Measurements from ENCODE around the gene LMAN2.
A peak's percentile ranks its signal among the peaks of the same experiment; 100 is the strongest.

LMAN2 gene

DNA sequence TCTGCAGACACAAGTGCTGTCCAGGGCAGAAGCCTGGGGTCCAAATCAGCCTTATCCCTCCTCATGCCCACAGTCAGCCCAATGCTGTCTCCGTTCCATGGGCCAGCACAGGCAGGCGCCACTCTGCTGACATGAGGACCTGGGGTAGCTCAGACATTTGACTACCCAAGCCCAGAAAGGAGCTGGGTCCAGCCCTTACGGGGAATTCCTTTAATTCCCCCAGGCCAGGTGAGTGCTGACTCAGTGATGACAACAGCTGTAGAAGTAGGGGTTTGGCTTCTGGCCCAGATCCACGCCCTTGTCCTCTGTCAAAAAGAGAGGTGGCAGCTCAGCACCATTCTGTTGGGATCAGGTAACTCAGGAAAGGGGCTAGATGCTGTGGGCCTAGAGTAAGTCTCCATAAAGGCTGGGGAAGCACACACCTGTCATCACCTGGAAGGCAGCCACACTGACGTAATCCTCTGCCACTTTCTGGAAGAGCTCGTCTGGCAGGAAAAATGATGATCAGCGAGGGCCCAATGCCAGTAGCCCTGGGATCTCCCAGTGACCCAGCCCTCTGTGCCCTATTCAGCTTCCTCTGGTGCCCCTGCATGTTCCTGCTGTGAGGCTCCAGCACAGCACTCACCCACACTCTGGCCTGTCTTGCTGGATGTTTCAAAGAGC is 49.8 kb downstream of the LMAN2 start:
- peaks cover 29% of the 10 kb centered on the region for H3K4me1 ChIP-seq (ENCODE audit: insufficient read depth, low read length, poor library complexity, severe bottlenecking)
- H3K79me2 ChIP-seq (ENCODE audit: insufficient read depth, low read length), result peaks cover 46% of the 10 kb centered on the region
- H3K4me3 ChIP-seq (ENCODE audit: low read length, poor library complexity, severe bottlenecking), result peak overlapping the region; percentile 87

DNA sequence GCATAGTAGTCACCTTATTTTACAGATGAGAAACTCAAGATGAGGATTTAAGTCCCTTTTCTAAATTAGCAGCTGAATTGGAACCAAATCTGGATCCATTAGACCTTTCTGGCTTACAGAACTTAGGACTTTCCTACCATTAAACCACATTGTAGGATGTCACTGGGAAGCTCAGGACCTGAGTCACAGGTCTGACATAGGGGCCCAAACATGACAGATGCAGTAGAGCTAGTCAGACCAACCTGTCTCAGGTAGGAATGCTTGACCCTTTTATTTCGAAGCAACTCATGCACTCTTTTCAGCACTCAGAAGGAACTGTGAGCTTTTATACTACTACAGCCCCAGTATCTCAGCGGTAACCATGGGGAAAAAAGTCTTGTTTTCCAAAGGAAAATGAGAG is 50.5 kb downstream of the LMAN2 start:
- Histone ChIP-seq H2AFZ (ENCODE audit: low read length) (no peak overlapping the region), H3K36me3 (ENCODE audit: insufficient read depth, low read length) (peaks cover 1% of the 10 kb centered on the region; the same call in 1 of the 2 replicates), H3K79me2 (ENCODE audit: insufficient read depth, low read length) (peaks cover 43% of the 10 kb centered on the region), H3K27me3 (ENCODE audit: insufficient read depth, low read length, poor library complexity, severe bottlenecking) (no peaks in the 10 kb centered on the region), H3K9me3 (ENCODE audit: insufficient read depth, low read depth, low read length) (no peaks in the 10 kb centered on the region), H3K4me3 (ENCODE audit: low read length, poor library complexity, severe bottlenecking) (peak overlapping the region; percentile 70), H3K4me2 (ENCODE audit: low read depth, low read length, poor library complexity, severe bottlenecking) (peak overlapping the region; percentile 84), H4K20me1 (ENCODE audit: insufficient read depth, low read length, poor library complexity, severe bottlenecking) (peaks cover 6% of the 10 kb centered on the region), H3K9me2 (replicated peaks; ENCODE audit: low read depth, low read length) (no peaks in the 10 kb centered on the region), H3K9ac (ENCODE audit: low read depth, low read length, poor library complexity, severe bottlenecking) (peak overlapping the region; percentile 65), H3K4me1 (ENCODE audit: insufficient read depth, low read length, poor library complexity, severe bottlenecking) (peaks cover 36% of the 10 kb centered on the region), H3F3A (ENCODE audit: low read depth) (no peaks in the 10 kb centered on the region)
- TF ChIP-seq, protein P1, sequence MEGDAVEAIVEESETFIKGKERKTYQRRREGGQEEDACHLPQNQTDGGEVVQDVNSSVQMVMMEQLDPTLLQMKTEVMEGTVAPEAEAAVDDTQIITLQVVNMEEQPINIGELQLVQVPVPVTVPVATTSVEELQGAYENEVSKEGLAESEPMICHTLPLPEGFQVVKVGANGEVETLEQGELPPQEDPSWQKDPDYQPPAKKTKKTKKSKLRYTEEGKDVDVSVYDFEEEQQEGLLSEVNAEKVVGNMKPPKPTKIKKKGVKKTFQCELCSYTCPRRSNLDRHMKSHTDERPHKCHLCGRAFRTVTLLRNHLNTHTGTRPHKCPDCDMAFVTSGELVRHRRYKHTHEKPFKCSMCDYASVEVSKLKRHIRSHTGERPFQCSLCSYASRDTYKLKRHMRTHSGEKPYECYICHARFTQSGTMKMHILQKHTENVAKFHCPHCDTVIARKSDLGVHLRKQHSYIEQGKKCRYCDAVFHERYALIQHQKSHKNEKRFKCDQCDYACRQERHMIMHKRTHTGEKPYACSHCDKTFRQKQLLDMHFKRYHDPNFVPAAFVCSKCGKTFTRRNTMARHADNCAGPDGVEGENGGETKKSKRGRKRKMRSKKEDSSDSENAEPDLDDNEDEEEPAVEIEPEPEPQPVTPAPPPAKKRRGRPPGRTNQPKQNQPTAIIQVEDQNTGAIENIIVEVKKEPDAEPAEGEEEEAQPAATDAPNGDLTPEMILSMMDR (conservative IDR thresholded peaks at IDR 0.05; ENCODE audit: low read length), result no peak
- TF ChIP-seq EZH2phosphoT487 (IDR thresholded peaks at IDR 0.05; ENCODE audit: borderline replicate concordance), result no peak

More for the DNA sequence above, 49.8 kb downstream of the LMAN2 start:
- TF ChIP-seq, protein P1 (conservative IDR thresholded peaks at IDR 0.05; ENCODE audit: low read length), result no peak
- no peak for TF ChIP-seq EZH2phosphoT487 (IDR thresholded peaks at IDR 0.05; ENCODE audit: borderline replicate concordance)
- Histone ChIP-seq H4K20me1 (ENCODE audit: insufficient read depth, low read length, poor library complexity, severe bottlenecking) (peaks cover 6% of the 10 kb centered on the region), H3F3A (ENCODE audit: low read depth) (no peaks in the 10 kb centered on the region), H3K9me3 (ENCODE audit: insufficient read depth, low read depth, low read length) (no peaks in the 10 kb centered on the region), H3K36me3 (ENCODE audit: insufficient read depth, low read length) (no peaks in the 10 kb centered on the region), H3K9ac (ENCODE audit: low read depth, low read length, poor library complexity, severe bottlenecking) (peak overlapping the region; percentile 89), H3K4me2 (ENCODE audit: low read depth, low read length, poor library complexity, severe bottlenecking) (peak overlapping the region; percentile 79), H3K27me3 (ENCODE audit: insufficient read depth, low read length, poor library complexity, severe bottlenecking) (no peaks in the 10 kb centered on the region), H2AFZ (ENCODE audit: low read length) (no peak overlapping the region), H3K9me2 (replicated peaks; ENCODE audit: low read depth, low read length) (no peaks in the 10 kb centered on the region)

DNA sequence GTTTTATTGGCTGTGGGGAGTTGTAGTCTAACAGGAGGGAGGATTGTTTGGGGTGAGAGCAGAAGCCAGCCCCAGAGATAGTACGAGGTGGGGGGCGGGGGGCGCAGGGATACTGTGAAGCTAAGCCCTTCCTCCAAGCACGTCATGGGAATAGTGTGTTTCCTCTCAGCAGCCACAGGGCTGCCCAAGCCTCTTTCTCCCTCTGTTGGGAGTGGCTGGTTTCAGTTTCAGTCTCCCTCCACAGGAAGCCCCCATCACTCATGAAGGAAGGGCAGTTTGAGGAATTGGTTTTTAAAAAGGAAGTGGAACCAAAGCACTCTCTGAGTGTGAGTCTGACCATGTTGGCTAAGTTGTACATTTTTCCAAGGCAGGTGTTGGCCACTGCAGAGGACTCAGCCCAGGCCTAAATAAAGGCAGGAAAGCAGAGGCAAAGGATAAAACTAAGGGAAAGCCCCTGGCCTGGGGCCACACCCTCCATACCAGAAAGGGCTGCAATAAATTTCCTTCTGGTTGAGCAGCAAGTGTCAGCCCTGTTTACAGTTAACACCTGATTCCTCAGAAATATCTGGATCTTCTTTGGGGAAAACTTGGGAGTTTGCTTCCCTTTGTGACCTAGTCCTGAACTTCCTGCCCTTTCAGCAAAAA is 51.1 kb downstream of the LMAN2 start:
- H3K4me1 ChIP-seq (ENCODE audit: insufficient read depth, low read length, poor library complexity, severe bottlenecking), result peaks cover 41% of the 10 kb centered on the region
- H3K79me2 ChIP-seq (ENCODE audit: insufficient read depth, low read length), result peaks cover 37% of the 10 kb centered on the region
- TF ChIP-seq, protein P1 (conservative IDR thresholded peaks at IDR 0.05; ENCODE audit: low read length), result no peak
- TF ChIP-seq EZH2phosphoT487 (IDR thresholded peaks at IDR 0.05; ENCODE audit: borderline replicate concordance), result no peak
- peak overlapping the region; percentile 65 for H3K9ac ChIP-seq (ENCODE audit: low read depth, low read length, poor library complexity, severe bottlenecking)
- no peaks in the 10 kb centered on the region for H3K9me3 ChIP-seq (ENCODE audit: insufficient read depth, low read depth, low read length)
- no peaks in the 10 kb centered on the region for H3F3A ChIP-seq (ENCODE audit: low read depth)
- no peaks in the 10 kb centered on the region for H3K9me2 ChIP-seq (replicated peaks; ENCODE audit: low read depth, low read length)
- peaks cover 7% of the 10 kb centered on the region; the same call in 1 of the 2 replicates for H3K36me3 ChIP-seq (ENCODE audit: insufficient read depth, low read length)
- peaks cover 6% of the 10 kb centered on the region for H4K20me1 ChIP-seq (ENCODE audit: insufficient read depth, low read length, poor library complexity, severe bottlenecking)
- H3K27me3 ChIP-seq (ENCODE audit: insufficient read depth, low read length, poor library complexity, severe bottlenecking), result no peaks in the 10 kb centered on the region
- H3K4me3 ChIP-seq (ENCODE audit: low read length, poor library complexity, severe bottlenecking), result peak overlapping the region; percentile 70
- H3K4me2 ChIP-seq (ENCODE audit: low read depth, low read length, poor library complexity, severe bottlenecking), result peak overlapping the region; percentile 84
- no peak overlapping the region for H2AFZ ChIP-seq (ENCODE audit: low read length)
